HepG2 (cell line): Measurements from ENCODE around the gene FBXL2. TPM values are rescaled to one million over a fixed set of nuclear protein-coding genes. Genes with fewer than 3 reads are reported as not detected.

ENCODE experiments used
- BCL6 ChIP-seq: IDR thresholded peaks from 2 replicates; pipeline ENCODE4 v1.6.1; 2016; ENCODE audit warnings: missing genetic modification reagents, missing compliant biosample characterization
- BCLAF1 ChIP-seq: fragments of 450-650 bp; IDR thresholded peaks from 2 replicates; pipeline ENCODE4 v1.6.1; 2017; ENCODE audit warnings: mild to moderate bottlenecking
- CENPX ChIP-seq: sonication (generic); formaldehyde crosslinking; IDR thresholded peaks from 2 replicates; pipeline ENCODE4 v1.9.0; 2021; ENCODE audit warnings: mild to moderate bottlenecking, missing genetic modification reagents, moderate library complexity
- CREM ChIP-seq, 2 experiments: sonication (generic) in 1 of 2; formaldehyde crosslinking in 1 of 2; IDR thresholded peaks; 2 replicates each; pipeline versions ENCODE4 v1.4.0 to v1.6.1; 2016 to 2020; ENCODE audit warnings: antibody characterized with exemption in 1 of 2, mild to moderate bottlenecking in 1 of 2, missing genetic modification reagents in 1 of 2
- GTF3A ChIP-seq: sonication (generic); formaldehyde crosslinking; conservative IDR thresholded peaks from 2 replicates; pipeline ENCODE4 v1.4.0; 2020; ENCODE audit warnings: mild to moderate bottlenecking, missing genetic modification reagents
- HDAC1 ChIP-seq: sonication (generic); formaldehyde crosslinking; IDR thresholded peaks from 2 replicates; pipeline ENCODE4 v1.5.1; 2020; ENCODE audit warnings: mild to moderate bottlenecking, missing genetic modification reagents
- IRX3 ChIP-seq: sonication (generic); formaldehyde crosslinking; IDR thresholded peaks from 2 replicates; pipeline ENCODE4 v1.8.1; 2023; ENCODE audit warnings: mild to moderate bottlenecking, low read depth, missing genetic modification reagents, borderline replicate concordance
- PATZ1 ChIP-seq: sonication (generic); formaldehyde crosslinking; IDR thresholded peaks from 2 replicates; pipeline ENCODE4 v1.4.0; 2020; ENCODE audit warnings: missing genetic modification reagents
- TEF ChIP-seq: sonication (generic); formaldehyde crosslinking; IDR thresholded peaks from 2 replicates; pipeline ENCODE4 v1.5.0; 2020; ENCODE audit warnings: missing genetic modification reagents
- ZBTB42 ChIP-seq: sonication (generic); formaldehyde crosslinking; IDR thresholded peaks from 2 replicates; pipeline ENCODE4 v1.5.0; 2020; ENCODE audit warnings: mild to moderate bottlenecking, missing genetic modification reagents
- ZFAT ChIP-seq: sonication (generic); formaldehyde crosslinking; conservative IDR thresholded peaks from 2 replicates; pipeline ENCODE4 v1.8.1; 2023; ENCODE audit warnings: missing genetic modification reagents, inconsistent platforms
- ZFP41 ChIP-seq: sonication (generic); formaldehyde crosslinking; IDR thresholded peaks from 2 replicates; pipeline ENCODE4 v1.4.0; 2020; ENCODE audit warnings: mild to moderate bottlenecking, missing genetic modification reagents, borderline replicate concordance
- ZNF317 ChIP-seq: sonication (generic); formaldehyde crosslinking; IDR thresholded peaks from 2 replicates; pipeline ENCODE4 v1.5.0; 2020; ENCODE audit warnings: mild to moderate bottlenecking, missing genetic modification reagents
- ZNF383 ChIP-seq: sonication (generic); formaldehyde crosslinking; IDR thresholded peaks from 2 replicates; pipeline ENCODE4 v1.4.0; 2020; ENCODE audit warnings: missing genetic modification reagents, mild to moderate bottlenecking, borderline replicate concordance
- ZNF567 ChIP-seq: sonication (generic); formaldehyde crosslinking; IDR thresholded peaks from 2 replicates; pipeline ENCODE4 v1.8.1; 2023; ENCODE audit warnings: mild to moderate bottlenecking, missing genetic modification reagents, borderline replicate concordance
- ZNF704 ChIP-seq: sonication (generic); formaldehyde crosslinking; IDR thresholded peaks from 2 replicates; pipeline ENCODE4 v1.8.1; 2023; ENCODE audit warnings: mild to moderate bottlenecking, inconsistent platforms, moderate library complexity, missing genetic modification reagents, borderline replicate concordance
- ZNF737 ChIP-seq: sonication (generic); formaldehyde crosslinking; IDR thresholded peaks from 2 replicates; pipeline ENCODE4 v1.5.0; 2020; ENCODE audit warnings: missing genetic modification reagents, mild to moderate bottlenecking, borderline replicate concordance
- ZSCAN30 ChIP-seq: sonication (generic); formaldehyde crosslinking; IDR thresholded peaks from 2 replicates; pipeline ENCODE4 v1.5.0; 2020; ENCODE audit warnings: mild to moderate bottlenecking, missing genetic modification reagents
- polyA plus RNA-seq, 8 experiments: library from polyadenylated mRNA; depleted of rRNA in 3 of 8; stranded (reverse) in 7 of 8; unstranded in 1 of 8; fragments of >200 nt; fragmentation: Illumina TruSeq in 4 of 8; extraction: Trizol in 4 of 8; gene quantifications; 2 replicates each; pipeline versions ENCODE4 v1.2.1 to v1.2.3, GENCODE V29; 2011 to 2016; ENCODE audit warnings: low read depth in 4 of 8, missing spikeins in 1 of 8, mixed read lengths in 1 of 8; ENCODE audit not compliant: insufficient read depth in 1 of 8
- total RNA-seq, 5 experiments: library from RNA; depleted of rRNA; stranded (reverse); fragments of >200 nt; fragmentation: Illumina TruSeq; extraction: Trizol; gene quantifications; 2 replicates each; pipeline ENCODE4 v1.2.3, GENCODE V29; 2016; ENCODE audit warnings: low read depth in 1 of 5
- TF ChIP-seq, protein P1 (sequence below): sonication (generic); formaldehyde crosslinking; IDR thresholded peaks from 2 replicates; pipeline ENCODE4 v1.9.0; 2021; ENCODE audit warnings: missing genetic modification reagents, borderline replicate concordance

Gene FBXL2
- total and polyA plus RNA-seq, 2 of the 13 experiments (the other 11 are each of a cell fraction or from before 2014, with no cell fraction given): 1.8 to 5.0 TPM

DNA sequence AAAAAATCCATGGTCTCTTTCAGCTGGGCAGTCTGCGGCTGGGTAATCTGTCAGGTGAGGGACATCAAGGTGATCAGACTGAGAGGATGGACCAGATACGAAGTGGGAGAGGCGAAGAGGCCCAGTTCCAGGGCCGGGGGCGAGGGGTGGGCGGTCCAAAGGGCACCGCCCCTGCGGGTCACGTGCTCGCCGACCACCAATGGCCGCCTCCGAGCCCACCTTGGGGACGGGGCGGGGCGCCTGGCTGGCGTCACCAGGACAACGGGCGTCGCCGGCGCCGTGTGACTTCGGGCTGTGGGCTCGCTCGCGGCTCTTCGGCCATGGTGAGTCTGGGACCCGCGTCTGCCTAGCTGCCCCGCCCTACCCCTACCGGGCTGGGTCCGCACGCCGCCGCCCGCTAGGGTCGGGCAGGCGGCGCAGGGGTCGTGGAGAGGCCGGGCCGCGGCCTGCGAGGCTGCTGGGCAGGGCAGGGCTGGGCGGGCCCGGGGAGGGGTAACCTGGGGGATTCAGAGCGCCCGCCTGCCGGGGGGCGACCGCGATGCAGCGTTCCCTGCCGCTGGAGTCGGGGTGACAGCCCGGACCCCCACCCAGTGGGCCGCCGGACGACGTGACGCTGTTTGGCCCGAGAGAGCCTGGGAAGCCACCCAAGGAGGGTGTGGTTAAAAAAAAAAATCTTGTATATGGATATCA is at the start of gene FBXL2 (continued):
- TF ChIP-seq GTF3A: no peak
- TF ChIP-seq HDAC1: peak; percentile 63; the same call in 1 of the 2 replicates
- TF ChIP-seq ZSCAN30 (CRISPR knock-in tag): no peak
- no peak for TF ChIP-seq BCL6 (CRISPR knock-in tag)
- no peak for TF ChIP-seq CREM (IDR thresholded peaks at IDR 0.05)
- no peak for TF ChIP-seq CREM (CRISPR knock-in tag; IDR thresholded peaks at IDR 0.05)
- no peak for TF ChIP-seq ZFP41 (CRISPR knock-in tag)
- TF ChIP-seq BCLAF1: no peak
- TF ChIP-seq CENPX (CRISPR knock-in tag): no peak
- no peak for TF ChIP-seq ZNF317 (CRISPR knock-in tag)
- TF ChIP-seq IRX3 (CRISPR knock-in tag): no peak
- TF ChIP-seq ZNF567 (CRISPR knock-in tag): no peak
- TF ChIP-seq TEF: no peak
- peak; percentile 32; the same call in 1 of the 2 replicates for TF ChIP-seq PATZ1
- no peak for TF ChIP-seq ZBTB42 (CRISPR knock-in tag)
- TF ChIP-seq, protein P1, sequence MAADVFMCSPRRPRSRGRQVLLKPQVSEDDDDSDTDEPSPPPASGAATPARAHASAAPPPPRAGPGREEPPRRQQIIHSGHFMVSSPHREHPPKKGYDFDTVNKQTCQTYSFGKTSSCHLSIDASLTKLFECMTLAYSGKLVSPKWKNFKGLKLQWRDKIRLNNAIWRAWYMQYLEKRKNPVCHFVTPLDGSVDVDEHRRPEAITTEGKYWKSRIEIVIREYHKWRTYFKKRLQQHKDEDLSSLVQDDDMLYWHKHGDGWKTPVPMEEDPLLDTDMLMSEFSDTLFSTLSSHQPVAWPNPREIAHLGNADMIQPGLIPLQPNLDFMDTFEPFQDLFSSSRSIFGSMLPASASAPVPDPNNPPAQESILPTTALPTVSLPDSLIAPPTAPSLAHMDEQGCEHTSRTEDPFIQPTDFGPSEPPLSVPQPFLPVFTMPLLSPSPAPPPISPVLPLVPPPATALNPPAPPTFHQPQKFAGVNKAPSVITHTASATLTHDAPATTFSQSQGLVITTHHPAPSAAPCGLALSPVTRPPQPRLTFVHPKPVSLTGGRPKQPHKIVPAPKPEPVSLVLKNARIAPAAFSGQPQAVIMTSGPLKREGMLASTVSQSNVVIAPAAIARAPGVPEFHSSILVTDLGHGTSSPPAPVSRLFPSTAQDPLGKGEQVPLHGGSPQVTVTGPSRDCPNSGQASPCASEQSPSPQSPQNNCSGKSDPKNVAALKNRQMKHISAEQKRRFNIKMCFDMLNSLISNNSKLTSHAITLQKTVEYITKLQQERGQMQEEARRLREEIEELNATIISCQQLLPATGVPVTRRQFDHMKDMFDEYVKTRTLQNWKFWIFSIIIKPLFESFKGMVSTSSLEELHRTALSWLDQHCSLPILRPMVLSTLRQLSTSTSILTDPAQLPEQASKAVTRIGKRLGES (CRISPR knock-in tag): no peak
- TF ChIP-seq ZNF737 (CRISPR knock-in tag): no peak
- no peak for TF ChIP-seq ZFAT (CRISPR knock-in tag)
- no peak for TF ChIP-seq ZNF383 (CRISPR knock-in tag)
- no peak for TF ChIP-seq ZNF704 (CRISPR knock-in tag)
